C4-2B (cell line): ENCODE data around the gene SCGN.

Experiments used
- CTCF ChIP-seq: fragments of 450-650 bp; conservative IDR thresholded peaks from 2 replicates; pipeline ENCODE4 v1.5.1; 2017; ENCODE audit warnings: mild to moderate bottlenecking
- ZFX ChIP-seq: fragments of 450-650 bp; IDR thresholded peaks from 2 replicates; pipeline ENCODE4 v1.6.1; 2017

DNA sequence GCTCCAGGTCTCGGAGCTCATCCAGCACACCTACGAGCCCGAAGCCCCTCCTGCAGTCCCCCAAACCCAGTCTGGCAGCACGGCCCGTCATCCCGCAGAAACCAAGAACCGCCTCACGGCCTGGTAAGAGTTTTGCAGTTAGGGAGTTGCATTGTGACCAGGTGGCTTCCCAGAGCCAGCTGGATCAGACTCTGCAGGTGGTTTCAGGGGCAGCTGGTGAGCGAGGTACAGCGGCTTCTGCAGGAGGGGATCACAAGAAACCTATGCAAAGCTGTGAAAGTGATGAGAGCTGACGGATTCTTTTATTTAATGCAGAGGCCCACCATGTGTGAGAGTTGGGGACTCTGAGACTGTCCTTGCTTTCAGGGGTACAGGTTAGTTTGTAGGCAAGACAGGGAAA, 45.9 kb upstream of the SCGN start:
- TF ChIP-seq CTCF (no peak), ZFX (no peak)
